Measurements from ENCODE around the gene SCAMP2.

Gene SCAMP2

GRCh38 chr15:74815961-74816360, 57.2 kb downstream of the SCAMP2 start:
- DNase-seq (ENCODE audit: low read depth) = no peak

- DNase-seq (ENCODE audit: low read depth) = no peak
Measured at GRCh38 chr15:74815121-74815934, 57.8 kb downstream of the SCAMP2 start.

GRCh38 chr15:74812533-74812932, 60.6 kb downstream of the SCAMP2 start, which contains the start of gene LMAN1L:
TSS of gene LMAN1L (plus strand) at chr15:74812835. CDS start at chr15:74812855, 20 bp downstream.
- DNase-seq (ENCODE audit: low read depth) = no peak

- no peak for DNase-seq (ENCODE audit: low read depth)
Measured at GRCh38 chr15:74809956-74810355, 63.2 kb downstream of the SCAMP2 start.

- no peak for DNase-seq (ENCODE audit: low read depth)
Measured at GRCh38 chr15:74809242-74809641, 63.9 kb downstream of the SCAMP2 start.

- DNase-seq (ENCODE audit: low read depth) = no peak
Measured at GRCh38 chr15:74808840-74809229, 64.3 kb downstream of the SCAMP2 start.

GRCh38 chr15:74808078-74808839, 64.9 kb downstream of the SCAMP2 start:
- no peak for DNase-seq (ENCODE audit: low read depth)

GRCh38 chr15:74807282-74807681, 65.9 kb downstream of the SCAMP2 start:
- DNase-seq (ENCODE audit: low read depth) = no peak

- no peak for DNase-seq (ENCODE audit: low read depth)
Measured at GRCh38 chr15:74804935-74805334, 68.2 kb downstream of the SCAMP2 start.

- DNase-seq (ENCODE audit: low read depth) = no peak
Measured at GRCh38 chr15:74802862-74803447, 70.2 kb downstream of the SCAMP2 start.

- DNase-seq (ENCODE audit: low read depth) = no peak
Measured at GRCh38 chr15:74802290-74802689, 70.9 kb downstream of the SCAMP2 start.

- DNase-seq (ENCODE audit: low read depth) = no peak
Measured at GRCh38 chr15:74801311-74801997, 71.7 kb downstream of the SCAMP2 start.

- no peak for DNase-seq (ENCODE audit: low read depth)
Measured at GRCh38 chr15:74800559-74801094, 72.5 kb downstream of the SCAMP2 start.

- DNase-seq (ENCODE audit: low read depth) = peak; percentile 72
Measured at GRCh38 chr15:74799856-74800558, 73.2 kb downstream of the SCAMP2 start.

- DNase-seq (ENCODE audit: low read depth) = no peak
Measured at GRCh38 chr15:74799255-74799855, 73.8 kb downstream of the SCAMP2 start.

- no peak for DNase-seq (ENCODE audit: low read depth)
Measured at GRCh38 chr15:74798388-74799254, 74.5 kb downstream of the SCAMP2 start.

GRCh38 chr15:74795966-74796625, 77.1 kb downstream of the SCAMP2 start:
- no peak for DNase-seq (ENCODE audit: low read depth)

GRCh38 chr15:74794970-74795349, 78.2 kb downstream of the SCAMP2 start:
- no peak for DNase-seq (ENCODE audit: low read depth)

- DNase-seq (ENCODE audit: low read depth) = no peak
Measured at GRCh38 chr15:74794248-74794969, 78.8 kb downstream of the SCAMP2 start.
